SIG-M5 (cell line): ENCODE results near the gene PSMD2.
"Not testable (repeated sequence)": the region's sequence is repeated elsewhere in the genome, so short reads cannot be mapped to it uniquely, and the experiment has no call there.

Experiments used
- DNase-seq: peaks from one replicate; lab custom pipeline; 2025; lab: John Stamatoyannopoulos, UW

The PSMD2 gene

DNA sequence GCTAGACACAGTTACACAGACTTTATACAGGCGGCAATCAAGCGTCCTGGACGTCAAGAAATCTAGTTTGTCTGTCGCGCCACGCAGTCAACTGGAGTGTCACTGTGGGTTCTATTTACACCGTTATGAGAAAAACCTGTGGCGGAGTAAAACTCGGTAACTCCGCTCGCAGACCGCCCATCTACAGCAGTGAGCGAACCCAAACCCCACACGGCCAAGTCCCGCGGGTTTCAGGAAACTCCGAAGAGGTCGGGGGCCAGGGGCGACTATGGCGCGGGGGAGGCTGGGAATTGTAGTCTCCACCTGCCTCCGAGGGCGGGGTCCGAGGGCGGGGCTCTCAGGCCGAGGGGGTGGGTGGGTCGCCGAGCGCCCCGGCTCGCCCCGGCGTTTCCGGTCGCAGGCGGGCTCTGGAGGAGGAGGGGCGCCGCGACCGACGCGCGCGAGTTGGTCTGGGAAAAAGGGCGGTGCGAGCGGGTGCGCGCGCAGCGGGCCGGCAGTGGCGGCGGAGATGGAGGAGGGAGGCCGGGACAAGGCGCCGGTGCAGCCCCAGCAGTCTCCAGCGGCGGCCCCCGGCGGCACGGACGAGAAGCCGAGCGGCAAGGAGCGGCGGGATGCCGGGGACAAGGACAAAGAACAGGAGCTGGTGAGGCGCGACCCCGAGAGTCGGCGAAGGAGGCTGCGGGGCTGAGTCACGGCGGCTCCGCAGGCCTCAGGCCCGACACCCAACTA lies at the start of gene PSMD2:
PSMD2 (plus strand) TSS at position 483 of the 729 bp plus-strand sequence; CDS start at position 509, 26 bp downstream.
- DNase-seq, result peak; percentile 86

DNA sequence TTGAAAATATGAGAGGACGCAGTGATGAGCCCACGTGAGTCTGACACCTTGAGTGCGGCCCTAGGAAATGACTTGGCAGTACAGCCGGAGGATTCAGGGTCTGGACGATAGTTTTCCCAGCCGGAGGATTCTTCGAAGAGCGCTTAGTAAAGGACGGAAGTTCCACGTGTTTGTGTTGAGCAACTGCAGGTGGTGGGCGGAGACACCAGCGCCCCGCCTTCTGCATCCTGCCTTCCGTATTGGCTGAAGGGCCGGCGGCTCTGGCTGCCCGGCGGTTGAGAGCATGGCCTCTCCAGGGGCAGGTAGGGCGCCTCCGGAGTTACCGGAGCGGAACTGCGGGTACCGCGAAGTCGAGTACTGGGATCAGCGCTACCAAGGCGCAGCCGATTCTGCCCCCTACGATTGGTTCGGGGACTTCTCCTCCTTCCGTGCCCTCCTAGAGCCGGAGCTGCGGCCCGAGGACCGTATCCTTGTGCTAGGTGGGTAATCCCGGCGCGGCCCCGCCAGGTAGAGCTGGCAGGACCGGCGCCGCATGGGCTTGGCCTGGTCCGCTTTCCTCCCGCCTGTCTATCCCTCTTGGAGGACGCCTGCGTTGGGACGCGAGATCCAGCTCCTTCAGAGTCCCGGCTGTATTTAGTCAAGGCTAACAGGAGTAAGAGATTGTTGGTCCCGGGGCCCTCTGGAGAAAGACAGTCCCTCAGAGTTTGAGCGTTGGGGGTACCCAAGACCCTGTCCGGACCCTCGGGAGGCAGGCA lies 49.5 kb upstream of the PSMD2 start, which contains the start of gene EEF1AKMT4:
EEF1AKMT4 (plus strand) TSS at position 261 of the 755 bp plus-strand sequence; CDS start at position 284, 23 bp downstream.
- DNase-seq, result peak; percentile 97

DNA sequence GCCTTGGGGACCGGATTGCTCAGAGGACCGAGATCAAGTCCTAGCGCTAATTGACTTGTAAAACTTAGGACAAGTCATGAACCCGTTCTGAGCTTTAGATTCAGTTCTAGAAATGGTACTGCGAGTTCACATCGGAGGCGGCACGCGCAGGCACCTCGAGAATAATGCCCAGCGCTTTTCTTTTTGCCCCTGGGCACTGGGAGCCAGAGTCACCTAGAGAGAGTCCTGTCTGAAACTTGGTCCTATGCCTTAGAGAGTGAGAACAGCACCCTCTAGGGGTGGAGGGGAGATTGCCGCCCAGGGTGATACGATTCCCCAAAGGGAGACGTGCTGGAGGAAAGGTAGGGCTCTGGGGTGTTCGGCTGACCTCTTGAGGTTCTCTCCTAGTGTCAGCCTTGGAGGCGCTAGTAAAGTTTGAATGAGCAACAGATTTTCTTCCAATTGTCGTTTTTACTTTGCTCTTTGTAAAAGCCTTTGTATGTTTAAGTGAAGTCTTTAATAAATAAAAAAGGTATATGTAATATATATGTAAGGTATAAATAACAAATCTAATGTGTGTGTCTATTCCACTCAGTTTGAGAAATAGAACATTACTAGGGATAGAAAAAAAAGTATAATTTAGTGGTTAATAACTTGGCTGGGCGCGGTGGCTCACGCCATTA lies 48.7 kb upstream of the PSMD2 start:
- peak; percentile 59 for DNase-seq

DNA sequence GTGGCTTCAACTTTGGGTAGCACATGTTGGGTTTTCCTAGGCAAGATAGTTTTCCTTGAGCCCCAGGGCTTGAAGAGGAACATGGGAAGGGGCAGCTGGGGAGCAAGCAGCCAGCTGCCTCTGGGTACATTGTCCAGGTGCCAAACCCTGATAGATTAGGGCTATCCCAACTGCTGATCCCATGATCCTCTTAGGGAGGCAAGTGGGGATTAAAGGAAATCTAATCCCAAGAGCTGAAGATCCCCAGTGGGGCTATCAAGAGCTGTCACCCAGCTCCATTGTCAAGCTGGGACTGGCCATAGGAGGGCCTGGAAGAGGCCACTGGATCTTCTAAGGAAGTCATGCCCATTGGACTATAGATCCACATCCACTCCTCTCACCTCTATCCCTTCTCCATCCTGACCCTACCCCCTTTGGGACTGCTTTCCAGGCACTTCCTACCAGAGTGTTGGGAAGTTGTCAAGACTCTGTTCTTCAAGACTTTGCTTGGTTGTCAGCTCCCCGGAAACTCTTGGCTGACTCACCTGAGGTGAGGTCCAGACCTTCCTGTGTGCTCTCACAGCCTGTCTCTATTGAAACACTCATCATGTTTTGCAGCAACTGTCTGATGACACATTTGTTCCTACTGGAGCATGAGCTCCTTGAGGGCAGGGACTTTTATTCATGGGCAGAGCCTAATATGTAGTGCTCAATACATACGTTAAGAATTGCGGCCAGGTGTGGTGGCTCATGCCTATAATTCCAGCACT lies 43.6 kb upstream of the PSMD2 start:
- no peak for DNase-seq

DNA sequence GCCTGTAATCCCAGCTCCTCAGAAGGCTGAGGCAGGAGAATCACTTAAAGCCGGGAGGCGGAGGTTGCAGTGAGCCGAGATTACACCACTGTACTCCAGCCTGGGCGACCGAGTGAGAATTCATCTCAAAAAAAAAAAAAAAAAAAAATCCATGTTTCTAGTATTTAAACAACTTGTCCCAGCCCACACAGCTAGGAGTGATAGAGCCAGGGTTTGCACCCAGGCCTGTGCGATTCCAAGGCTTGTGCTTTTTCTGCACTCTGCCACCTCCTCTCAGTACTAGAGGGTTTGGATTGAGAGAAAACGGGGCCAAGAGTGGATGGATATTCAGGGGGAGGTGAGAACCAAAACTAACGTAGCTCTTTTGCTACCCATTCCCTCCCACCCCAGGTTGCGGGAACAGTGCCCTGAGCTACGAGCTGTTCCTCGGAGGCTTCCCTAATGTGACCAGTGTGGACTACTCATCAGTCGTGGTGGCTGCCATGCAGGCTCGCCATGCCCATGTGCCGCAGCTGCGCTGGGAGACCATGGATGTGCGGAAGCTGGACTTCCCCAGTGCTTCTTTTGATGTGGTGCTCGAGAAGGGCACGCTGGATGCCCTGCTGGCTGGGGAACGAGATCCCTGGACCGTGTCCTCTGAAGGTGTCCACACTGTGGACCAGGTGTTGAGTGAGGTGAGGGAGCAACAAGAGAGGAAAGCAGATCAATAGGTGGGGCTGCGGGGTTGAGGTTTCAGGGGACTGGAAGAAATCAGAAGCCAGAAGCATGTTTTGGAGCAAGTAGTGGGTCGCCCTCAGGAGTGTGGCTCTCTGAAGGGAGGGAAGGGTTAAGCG lies 41.7 kb upstream of the PSMD2 start:
- DNase-seq, result no peak

DNA sequence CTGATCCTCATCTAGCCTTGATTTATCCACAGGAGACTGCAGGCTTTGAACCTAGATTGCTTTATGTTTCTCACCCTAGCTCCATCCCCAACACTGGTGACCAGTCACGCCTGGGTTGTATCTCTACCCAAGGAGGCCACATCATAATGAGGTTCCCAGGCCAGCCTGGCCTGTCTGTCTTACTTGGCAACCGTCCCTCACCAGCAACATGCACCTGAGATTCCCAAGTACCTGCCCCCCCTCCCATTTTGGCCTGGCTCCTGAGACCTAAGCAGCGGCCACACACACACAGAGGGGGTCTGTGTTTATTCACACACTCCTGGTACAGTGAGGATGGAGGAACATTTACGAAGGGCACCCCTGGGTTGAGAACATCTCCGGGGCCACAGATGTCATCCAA lies 40.1 kb upstream of the PSMD2 start:
- no peak for DNase-seq

DNA sequence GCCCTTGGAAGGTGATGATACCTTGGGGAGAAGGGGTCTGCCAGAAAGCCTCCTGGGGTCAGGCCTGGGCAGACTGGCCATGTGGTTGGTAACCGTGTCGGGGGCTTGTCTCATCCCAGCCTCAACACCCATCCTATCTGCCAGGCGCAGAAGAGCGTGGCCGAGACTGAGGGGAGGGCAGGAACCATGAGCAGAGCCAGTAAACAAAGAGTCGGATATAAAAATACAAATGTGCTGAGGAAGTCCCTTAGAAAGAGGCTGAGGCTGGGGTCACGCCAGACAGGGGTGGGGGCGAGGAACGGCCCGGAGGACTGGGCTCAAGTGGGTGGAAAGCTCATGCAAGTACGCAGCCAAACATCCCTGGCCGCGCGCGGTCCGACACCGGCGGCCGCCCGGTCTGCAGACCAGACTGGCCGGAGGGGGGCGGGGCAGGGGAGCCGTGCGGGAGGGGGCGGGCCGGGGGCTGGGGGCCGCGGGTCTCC lies 39.6 kb upstream of the PSMD2 start:
- DNase-seq, result no peak

DNA sequence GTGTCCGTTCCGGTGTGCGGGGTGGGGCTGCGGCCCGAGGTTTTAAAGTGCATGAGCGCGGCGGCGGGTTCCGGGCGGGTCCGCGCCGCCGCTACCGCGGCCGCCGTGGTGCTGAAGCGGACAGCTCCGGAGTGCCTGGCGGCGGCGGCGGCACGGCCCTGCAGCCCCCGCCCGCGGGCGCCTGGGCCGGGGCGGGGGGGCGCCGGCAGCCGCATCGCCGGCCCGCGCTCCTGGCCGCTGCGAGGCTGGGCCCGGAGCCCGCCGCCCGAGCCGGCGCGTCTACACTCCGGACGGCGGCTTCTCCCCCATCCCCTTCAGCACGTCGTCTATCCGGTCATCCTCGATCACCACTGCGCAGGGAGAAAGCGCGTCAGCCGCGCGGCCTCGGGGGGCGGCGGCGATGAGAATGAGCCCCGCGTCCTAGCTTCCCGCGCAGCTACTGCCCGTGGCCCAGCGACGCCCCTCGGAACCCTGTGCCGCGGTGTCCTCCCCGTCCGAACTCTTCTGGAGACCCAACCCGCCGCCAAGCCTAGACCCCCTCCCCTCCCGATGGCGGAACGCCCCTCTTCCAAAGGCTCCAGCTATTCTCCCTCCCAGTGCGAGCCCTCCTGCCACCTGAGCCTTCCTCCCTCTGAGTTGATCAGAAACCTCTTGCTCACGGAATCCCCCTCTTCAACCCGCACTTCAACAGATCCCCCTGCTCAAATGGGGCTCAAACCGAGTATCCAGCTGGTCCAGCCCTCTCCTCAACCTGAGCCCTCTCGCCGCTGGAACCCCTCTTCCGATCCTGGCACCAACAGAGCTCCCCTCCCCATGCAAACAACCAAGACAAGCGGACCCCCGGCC lies 38.9 kb upstream of the PSMD2 start:
- no peak for DNase-seq

DNA sequence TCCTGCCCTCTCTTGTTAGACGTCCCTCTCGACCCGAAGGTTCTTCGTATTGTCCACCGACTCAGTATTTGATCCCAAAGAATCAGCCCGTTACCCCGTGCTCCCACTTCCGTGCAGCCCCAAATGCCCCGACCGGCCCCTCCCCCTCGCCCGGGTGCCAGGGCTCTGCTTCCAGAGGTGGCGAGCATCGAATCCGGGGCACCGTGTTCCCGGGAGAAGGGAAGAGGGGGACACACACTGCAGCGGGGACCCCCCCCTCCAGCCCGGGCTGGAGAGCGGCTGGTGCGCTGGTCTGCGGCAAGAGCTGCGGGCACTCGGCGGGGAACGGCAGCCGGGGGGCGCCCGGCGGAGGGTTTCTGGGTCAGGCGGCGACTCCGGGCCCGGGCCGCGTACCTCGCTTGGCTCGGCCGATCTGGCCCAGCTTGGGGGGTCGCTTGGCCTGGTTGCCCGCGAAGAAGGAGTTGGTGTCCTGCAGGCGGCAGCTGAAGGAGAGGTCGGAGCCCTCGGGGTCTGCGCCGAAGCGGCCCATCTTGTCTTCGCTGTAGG lies 38.2 kb upstream of the PSMD2 start:
- DNase-seq, result no peak

DNA sequence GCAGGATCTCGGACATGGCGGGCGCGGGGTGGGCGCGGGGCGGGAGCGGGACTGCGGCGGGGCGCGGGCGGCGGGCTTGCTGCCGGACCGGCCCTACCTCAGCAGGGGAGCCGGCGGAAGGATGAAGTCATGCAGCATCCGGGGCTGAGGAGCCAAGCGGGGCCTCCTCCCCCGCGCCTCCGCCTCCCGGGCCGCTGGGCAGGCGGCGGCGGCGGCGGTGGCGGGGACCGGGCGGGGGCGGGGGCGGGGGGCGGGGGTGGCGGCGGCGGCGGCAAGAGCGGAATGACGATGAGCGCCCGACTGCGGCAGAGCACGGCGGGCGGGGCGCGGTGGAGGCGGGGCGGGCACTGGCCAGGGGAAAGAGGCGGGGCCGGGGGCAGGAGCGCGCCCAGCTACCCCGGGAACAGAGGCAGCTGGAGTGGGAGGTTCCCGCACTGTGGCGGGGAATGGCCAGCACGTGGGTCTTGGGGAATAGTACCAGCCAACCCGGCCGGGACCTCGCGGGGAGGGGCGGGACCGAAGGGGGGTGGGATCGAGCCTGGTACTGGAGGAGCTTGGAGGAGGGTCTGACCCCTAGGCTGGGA lies 37.7 kb upstream of the PSMD2 start, which contains the start of gene CAMK2N2:
CAMK2N2 (minus strand) TSS at position 284 of the 584 bp plus-strand sequence; CDS start at position 16, 268 bp downstream.
- DNase-seq, result no peak

DNA sequence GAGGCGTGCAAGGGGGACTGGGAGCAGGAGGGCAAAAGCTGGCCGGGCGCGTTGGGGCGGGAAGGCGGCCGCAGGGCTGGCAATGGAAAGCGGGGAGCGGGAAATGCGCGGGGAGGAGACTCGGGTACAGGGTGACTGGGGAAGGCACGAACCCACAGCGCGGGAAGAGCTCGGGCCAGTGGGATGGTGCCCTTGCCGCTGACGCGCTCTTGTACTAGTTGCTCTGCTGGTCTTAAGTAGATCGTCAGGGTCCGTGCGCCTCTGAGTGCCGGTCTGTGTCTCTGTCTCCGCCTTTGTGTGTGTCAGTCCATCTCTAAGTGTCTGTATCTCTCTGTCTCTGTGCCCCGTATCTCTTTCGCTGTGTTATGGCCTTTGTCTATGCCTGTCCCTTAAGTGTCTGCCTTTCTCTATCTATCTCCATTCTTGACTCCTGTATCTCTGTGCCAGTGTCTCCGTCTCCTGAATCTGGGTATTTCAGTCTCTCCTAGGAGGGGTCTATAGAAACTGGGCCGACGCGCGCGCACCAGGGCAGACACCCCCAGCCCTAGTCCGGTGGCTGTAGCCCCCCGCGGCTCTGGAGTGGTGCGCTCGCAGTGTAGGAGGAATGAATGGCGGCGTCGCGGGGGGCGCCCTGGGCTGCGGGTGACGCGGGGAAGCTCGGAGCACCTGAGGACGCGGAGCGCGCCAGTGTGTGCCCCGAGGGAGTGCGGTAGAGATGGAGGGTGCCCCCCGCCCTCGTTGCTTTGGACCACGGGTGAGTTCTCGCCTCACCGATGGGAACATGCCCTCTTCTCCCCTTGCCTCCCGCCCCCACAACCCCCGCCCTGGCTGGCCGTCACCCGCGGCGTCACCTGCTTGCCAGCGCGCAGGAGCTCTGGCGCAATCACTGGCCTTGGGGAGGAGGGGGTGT lies 36.9 kb upstream of the PSMD2 start:
- DNase-seq, result no peak

DNA sequence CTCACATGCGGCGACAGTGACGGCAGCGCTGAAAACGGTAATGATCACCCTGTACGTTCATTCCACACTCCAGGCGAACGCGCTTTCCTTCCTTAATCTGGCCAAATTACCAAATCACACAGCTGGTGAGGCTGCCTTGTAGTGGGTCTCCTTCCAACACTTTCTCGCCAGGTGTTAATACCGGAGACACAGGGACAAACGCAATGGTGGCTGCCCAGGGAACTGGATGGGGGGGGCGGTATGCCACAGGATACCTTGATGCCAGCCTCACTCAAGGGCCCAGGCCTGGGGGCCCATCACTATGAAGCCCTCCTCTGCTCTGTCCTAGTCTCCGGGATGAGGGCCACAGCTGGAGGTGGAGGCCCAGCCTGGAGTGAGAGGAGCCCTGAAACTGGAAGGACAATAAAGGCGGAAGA lies 36.3 kb upstream of the PSMD2 start:
- DNase-seq, result no peak

DNA sequence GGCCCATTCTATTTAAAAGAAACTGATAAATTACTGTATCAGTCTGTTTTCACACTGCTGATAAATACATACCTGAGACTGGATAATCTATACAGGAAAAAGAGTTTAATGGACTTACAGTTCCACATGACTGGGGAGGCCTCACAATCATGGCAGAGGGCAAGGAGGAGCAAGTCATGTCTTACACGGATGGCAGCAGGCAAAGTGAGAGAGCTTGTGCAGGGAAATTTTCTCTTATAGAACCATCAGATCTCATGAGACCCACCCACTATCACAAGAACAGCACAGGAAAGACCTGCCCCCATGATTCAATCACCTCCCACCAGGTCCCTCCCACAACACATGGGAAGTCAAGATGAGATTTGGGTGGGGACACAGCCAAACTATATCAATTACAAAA lies 31.8 kb upstream of the PSMD2 start:
- DNase-seq, result not testable (repeated sequence)

DNA sequence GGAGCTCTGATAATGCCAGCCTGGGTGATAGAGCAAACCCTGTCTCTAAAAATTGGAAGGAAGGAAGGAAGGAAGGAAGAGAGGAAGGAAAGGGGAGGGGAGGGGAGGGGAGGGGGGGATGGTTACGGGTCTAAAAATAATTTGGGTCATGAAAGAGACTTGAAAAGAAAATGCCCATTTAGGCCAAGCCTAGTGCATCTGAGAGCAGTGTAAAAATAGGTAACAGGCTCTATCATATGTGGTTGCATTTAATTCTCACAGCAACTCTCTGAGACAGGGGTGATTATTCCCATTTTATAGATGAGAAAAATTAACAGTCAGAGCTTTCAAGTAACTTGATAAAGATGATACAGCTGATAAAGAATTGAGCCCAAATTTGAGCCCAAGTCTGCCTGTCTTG lies 26.8 kb upstream of the PSMD2 start:
- DNase-seq, result no peak

DNA sequence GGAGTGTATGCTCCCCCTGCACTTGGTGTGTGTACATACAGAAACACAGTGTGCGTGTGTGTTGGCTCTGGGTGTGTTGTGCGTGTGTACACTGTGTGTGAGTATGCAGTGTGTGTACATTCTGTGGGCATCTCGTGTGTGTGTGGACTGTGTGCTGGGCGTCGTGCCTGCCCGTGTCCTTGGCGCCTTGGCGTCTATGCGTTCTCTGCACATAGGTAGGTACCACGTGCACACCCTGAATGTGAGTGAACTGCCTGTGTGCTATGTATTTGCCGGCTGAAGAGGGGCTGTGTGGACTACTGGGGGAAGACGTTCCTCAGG lies 23.7 kb upstream of the PSMD2 start:
- DNase-seq, result no peak

DNA sequence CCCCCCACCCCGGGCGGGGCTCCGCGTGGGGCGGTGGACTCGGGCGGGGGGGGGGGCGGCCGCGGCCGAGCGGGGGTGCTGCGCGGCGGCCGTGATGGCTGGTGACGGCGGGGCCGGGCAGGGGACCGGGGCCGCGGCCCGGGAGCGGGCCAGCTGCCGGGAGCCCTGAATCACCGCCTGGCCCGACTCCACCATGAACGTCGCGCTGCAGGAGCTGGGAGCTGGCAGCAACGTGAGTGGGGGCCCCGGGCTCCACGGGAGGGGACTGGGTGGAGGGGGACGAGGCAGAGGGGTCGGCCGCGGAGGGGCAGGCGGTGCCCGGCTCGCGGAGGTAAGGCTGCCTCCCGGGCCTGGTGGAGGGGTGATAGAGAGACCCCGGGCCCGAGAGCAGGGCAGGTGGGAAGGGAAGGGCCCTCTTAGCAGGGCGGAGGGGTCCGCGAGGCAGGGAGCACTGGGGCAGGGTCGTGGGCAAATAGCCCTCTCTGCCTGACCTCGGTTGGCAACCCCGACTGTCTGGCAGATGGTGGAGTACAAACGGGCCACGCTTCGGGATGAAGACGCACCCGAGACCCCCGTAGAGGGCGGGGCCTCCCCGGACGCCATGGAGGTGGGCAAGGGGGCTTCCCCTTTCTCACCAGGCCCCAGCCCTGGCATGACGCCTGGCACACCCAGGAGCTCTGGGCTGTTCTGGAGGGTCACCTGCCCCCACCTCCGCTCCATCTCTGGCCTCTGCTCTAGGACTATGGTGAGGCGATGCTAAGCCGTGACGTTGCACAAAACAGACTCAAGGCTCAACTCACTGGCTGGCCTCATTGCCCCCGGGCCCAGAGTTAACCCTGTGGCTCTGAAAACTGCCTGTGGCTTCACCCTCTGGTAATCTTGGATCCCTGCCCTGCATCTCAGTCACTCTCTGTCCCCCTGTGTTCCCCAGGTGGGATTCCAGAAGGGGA lies 22.8 kb upstream of the PSMD2 start, which contains the start of gene ECE2:
ECE2 (plus strand) TSS at position 62 of the 950 bp plus-strand sequence; CDS start at position 194, 132 bp downstream.
- no peak for DNase-seq

DNA sequence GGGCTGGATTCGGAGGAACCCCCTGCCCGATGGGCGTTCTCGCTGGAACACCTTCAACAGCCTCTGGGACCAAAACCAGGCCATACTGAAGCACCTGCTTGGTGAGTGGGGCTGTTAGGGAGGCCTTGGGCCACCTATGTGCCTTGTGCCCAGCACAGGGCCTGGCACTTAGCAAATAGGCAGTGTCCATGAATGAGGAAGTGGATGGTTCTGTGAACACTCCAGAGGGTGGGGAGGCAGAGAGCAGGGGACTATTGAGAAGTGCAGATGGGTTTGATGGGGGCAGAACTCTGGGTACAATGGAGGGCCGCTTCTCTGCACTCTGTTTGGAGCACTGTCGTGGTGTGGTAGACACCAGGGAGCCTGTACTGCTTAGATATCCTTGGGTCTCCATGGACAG lies 21.7 kb upstream of the PSMD2 start:
- DNase-seq, result no peak
